ENCODE measurements around the gene ZNF292.
"Not testable (repeated sequence)": the region's sequence is repeated elsewhere in the genome, so short reads cannot be mapped to it uniquely, and the experiment has no call there.

Gene ZNF292

DNA sequence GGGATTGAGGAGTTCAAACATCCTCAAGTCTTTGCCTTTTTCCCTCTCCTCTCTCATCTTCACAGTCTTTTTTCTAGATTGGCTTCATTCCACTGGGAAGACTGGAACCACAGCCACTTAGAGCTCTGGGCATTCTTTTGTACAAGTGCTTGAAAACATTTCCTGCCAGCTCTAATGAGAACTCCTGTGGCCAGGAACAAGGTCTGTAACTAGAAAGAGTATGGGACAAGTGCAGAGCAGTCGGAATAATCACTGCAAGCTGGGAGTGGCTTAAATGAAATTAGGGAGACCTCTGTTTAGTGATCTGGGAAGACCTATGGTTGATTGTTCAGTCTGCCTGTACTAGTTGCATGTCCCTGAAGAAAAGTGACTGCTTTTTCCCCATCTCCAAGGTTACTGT, 126.1 kb downstream of the ZNF292 start:
- no peak for DNase-seq

DNA sequence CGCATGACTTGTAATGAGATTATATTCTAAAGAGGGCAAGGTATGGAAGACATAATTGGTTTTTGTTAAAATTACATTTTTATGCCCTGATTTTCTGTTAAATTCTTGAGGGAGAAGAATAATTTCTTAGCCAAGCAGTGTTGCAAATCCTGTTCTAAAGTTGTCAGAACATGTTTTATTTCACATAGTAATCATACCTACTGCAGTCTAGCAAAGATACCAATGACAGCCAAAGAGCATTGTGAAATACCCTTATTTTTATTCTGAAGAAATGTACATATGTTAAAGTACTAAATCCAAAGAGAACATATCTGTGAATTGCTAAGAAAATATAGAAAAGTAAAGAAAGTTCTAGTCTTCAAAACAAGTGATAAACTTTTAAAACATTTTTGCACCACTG, 127.4 kb downstream of the ZNF292 start:
- DNase-seq = no peak

DNA sequence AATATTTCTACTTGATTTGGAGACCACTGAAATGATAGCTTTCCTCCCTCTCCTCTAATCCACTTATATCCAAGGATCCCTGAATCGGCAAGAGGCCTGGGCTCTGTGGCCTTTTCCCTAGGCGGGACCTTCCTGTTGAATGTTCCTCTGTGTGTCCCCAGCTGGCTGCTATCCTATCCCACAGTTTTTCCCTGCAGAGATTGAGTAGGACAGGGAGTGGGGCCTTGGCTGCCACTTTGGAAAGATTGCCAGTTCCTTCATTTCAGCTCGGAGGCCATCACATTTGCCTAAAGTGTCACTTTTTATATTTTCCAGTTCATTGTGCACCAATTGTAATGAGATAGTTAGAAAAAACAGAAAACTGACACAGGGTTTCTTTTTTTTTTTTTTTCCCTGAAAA, 128.1 kb downstream of the ZNF292 start:
- DNase-seq = no peak

GRCh38 chr6:87287251-87287650, 131.9 kb downstream of the ZNF292 start:
- no peak for DNase-seq

DNA sequence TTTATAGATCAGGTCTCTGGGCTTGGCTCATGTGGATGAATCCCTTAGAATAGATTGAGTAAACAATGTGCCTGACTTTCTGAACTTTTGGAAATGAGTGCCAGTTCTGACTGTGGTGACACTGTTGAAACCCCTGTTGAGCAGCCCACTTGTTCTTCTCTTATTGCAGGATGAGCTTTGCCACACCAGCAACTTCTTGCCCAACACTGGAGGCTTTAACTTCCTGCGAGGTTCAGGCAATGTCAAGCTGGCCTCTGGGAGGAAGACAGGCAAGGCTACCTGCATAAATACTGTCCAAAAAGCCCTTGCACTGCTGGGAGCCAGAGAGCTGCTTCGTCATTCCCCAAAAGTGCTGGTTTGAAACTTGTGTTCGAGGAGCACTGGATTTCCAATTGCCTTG, 134.2 kb downstream of the ZNF292 start:
- DNase-seq = no peak

- no peak for DNase-seq
Observed at GRCh38 chr6:87291883-87292282, 136.5 kb downstream of the ZNF292 start.

DNA sequence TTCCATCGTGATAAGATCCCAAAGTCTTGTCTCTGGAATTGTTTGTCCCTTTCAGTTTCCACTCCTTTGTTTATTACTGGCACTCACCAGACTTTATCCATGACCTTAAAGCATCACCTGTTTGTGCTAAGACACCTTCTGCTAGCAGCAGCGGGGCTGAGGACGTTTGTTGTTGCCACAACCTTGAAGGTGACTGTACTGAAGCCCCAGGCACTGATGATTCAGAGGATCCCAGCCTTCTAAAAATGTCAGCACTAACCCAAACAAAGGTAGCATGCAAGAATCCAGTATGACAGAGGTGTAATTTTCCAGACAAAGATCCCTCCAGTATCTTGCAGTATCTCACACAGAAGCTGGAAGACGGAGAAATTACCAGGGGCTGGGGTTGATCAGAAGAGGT, 138.2 kb downstream of the ZNF292 start:
- DNase-seq = no peak

- no peak for DNase-seq
Observed at GRCh38 chr6:87297119-87297518, 141.8 kb downstream of the ZNF292 start.

DNA sequence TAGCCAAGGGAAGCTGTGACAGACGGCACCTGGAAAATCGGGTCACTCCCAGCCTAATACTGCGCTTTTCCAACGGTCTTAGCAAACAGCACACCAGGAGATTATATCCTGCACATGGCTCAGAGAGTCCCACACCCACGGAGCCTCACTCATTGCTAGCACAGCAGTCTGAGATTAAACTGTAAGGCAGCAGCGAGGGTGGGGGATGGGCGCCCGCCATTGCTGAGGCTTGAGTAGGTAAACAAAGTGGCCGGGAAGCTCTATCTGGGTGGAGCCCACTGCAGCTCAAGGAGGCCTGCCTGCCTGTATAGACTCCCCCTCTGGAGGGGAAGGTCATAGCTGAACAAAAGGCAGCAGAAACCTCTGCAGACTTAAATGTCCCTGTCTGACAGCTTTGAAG, 145.9 kb downstream of the ZNF292 start:
- not testable (repeated sequence) for DNase-seq

- DNase-seq = no peak
Observed at GRCh38 chr6:87308970-87309369, 153.6 kb downstream of the ZNF292 start.

- DNase-seq = no peak
Observed at GRCh38 chr6:87312860-87313259, 157.5 kb downstream of the ZNF292 start.
